NCI-H2196 treated with DMSO at 0.1 percent for 48 hours (cell line): Measurements from ENCODE around the gene ZFYVE1.
"Not testable (repeated sequence)": the region's sequence is repeated elsewhere in the genome, so short reads cannot be mapped to it uniquely, and the experiment has no call there.

Experiments
- DNase-seq: peaks from one replicate; lab custom pipeline; 2025; ENCODE audit not compliant: unreplicated experiment; lab: John Stamatoyannopoulos, UW

ZFYVE1 gene

DNA sequence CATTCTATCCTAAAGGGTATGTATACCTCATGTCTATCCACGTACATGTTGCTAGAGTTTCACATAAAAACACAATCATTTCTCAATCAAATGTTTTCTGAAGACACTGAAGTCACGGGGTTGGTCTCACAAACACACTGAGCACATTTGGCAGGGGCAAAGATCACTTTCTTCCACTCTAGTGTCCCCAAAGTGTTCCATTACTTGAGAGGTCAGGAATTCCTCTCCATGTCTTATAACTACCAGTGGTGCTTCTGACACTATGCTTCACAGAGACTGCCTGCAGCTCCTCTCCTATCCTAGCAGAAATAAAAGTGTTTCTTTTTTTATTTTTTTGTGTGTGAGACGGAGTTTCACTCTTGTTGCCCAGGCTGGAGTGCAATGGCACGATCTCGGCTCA is 19.1 kb downstream of the ZFYVE1 start:
- DNase-seq, result no peak

DNA sequence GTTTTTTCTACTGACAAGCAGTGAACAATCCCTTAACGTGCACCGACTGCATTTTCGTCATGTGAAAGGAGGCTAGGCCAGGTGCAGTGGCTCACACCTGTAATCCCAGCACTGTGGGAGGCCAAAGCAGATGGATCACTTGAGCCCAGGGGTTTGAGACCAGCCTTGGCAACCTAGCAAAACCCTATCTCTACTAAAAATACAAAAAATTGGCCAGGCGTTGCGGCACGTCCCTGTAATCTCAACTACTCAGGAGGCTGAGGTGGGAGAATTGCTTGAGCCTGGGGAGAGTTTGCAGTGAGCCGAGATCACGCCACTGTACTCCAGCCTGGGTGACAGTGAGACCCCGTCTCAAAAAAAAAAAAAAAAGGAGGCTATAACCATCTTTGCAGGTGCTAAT is 22.3 kb downstream of the ZFYVE1 start:
- DNase-seq, result not testable (repeated sequence)

- DNase-seq, result no peak
Observed at GRCh38 chr14:73003681-73004080, 23.2 kb downstream of the ZFYVE1 start.

- no peak for DNase-seq
Observed at GRCh38 chr14:73000073-73000472, 26.8 kb downstream of the ZFYVE1 start.

DNA sequence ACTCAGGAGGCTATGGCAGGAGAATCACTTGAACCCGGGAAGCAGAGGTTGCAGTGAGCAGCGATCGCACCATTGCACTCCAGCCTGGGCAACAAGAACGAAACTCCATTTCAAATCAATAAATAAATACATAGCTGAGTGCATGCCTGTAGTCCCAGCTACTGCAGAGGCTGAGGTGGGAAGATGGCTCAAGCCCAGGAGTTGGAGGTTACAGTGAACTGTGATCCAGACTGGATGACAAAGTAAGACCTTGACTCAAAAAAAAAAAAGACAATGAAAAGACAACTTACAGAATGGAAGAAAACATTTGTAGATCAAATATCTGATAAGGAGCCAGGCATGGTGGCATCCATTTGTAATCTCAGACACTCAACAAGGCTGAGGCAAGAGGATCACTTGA is 27.6 kb downstream of the ZFYVE1 start:
- DNase-seq, result no peak

GRCh38 chr14:72998252-72998903 is 28.5 kb downstream of the ZFYVE1 start:
- no peak for DNase-seq

GRCh38 chr14:72996916-72997315 is 30.0 kb downstream of the ZFYVE1 start:
- no peak for DNase-seq

DNA sequence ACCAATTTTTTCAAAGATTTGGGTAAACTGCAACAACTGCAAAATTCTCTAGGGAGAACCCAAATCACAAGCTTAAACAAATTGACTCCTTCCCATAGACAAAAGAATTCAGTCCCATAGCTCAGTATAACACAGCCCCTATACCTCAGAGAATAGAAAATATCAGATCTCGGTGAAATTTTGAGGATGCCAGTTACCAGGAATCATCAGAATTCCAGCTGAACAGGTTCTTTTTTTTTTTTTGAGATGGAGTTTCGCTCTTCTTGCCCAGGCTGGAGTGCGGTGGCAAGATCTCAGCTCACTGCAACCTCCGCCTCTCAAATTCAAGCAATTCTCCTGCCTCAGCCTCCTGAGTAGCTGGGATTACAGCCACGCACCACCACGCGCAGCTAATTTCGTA is 36.7 kb downstream of the ZFYVE1 start:
- no peak for DNase-seq

DNA sequence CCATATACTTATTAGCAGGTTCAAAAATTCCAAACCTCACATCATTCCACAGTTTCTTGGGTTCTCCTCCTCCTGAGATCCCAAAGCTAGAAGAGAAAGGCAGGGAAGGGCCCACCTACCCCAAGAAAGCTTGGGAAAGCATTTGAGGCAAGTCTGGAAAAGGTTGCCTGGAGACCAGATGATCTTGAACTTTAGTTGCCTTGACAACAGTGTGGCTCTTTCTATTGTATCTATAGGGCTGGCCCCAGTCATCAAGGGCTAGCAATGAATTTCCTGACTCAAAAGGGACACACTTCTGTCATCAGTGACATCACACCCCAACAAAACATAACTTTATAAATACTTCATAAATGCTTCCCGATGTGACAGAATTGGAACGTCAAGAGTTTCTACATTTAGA is 40.0 kb downstream of the ZFYVE1 start:
- no peak for DNase-seq

GRCh38 chr14:72986214-72986613 is 40.7 kb downstream of the ZFYVE1 start:
- no peak for DNase-seq

DNA sequence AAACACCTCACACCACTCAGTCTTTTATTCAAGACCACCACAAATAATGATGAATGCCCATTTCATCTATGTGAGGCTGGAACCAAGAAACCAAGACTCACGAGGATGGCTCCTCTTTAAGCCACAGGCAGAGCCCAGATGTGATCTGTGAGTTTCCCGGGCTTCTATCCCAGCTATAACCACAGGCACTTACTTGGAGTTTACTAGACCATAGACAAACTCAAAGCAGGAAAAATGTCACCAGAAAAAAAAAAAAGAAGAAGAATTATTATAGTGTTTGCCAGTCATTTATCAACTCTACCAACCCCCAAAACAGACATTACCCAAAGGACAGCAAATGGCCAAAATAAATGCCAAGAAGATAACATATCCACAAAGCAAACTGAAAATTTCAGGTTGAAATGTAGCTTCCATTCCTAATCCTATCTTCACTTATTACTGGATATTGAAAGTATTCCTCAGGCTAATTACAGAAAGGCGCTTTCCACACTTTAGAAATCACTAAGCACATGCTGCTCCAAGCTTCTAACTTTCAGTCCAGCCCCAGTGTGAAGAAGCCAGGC is 44.7 kb downstream of the ZFYVE1 start:
- DNase-seq, result no peak

DNA sequence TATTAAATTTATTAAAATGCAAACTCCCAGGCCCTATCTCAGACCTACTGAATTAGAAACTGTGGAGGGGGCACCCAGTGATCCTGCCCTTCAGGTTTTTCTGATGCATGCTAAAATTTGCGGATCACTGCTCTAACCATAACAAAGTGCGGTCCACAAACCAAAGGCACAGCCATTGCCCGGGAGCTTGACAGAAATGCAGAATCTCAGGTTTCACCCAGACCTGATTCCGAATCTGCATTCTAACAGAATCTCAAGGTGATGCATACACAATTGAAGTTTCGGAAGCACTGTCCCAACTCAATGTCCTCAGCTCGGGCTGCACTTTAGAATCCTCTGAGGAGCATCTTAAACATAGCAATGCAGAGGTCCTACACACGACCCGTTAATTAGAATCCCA is 46.0 kb downstream of the ZFYVE1 start:
- DNase-seq, result no peak

GRCh38 chr14:72978856-72979255 is 48.0 kb downstream of the ZFYVE1 start:
- DNase-seq, result no peak

- no peak for DNase-seq
Observed at GRCh38 chr14:72975770-72976169, 51.1 kb downstream of the ZFYVE1 start.

- no peak for DNase-seq
Observed at GRCh38 chr14:72974661-72975060, 52.2 kb downstream of the ZFYVE1 start.

- no peak for DNase-seq
Observed at GRCh38 chr14:72970824-72971434, 56.0 kb downstream of the ZFYVE1 start.

DNA sequence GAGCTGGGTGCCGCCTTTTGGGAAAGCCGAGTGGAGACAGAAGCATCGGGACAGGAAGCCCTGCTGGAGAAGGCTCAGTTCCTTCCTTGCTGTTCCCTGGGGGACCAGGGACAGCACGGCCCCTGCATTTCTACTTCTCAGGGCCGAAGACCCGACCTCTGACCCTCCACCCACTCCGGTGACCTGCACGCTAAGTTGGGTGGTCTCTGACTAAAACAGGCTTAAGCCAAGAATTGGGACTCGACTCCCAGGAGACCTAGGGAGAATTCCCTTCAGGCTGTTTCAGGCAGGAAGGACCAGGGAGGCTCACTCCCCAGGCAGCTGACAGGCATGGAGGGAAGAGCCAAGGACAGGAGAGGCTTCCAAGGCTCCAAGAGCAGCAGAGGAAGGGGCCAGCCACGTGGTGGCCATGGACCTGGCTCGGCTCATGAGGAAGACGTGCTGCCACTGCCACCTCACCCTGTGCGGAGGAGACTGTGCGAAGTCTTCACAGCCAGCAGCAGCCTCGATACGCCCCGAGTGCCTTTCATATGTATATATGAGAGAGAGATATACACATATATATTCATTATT is 56.8 kb downstream of the ZFYVE1 start:
- no peak for DNase-seq

DNA sequence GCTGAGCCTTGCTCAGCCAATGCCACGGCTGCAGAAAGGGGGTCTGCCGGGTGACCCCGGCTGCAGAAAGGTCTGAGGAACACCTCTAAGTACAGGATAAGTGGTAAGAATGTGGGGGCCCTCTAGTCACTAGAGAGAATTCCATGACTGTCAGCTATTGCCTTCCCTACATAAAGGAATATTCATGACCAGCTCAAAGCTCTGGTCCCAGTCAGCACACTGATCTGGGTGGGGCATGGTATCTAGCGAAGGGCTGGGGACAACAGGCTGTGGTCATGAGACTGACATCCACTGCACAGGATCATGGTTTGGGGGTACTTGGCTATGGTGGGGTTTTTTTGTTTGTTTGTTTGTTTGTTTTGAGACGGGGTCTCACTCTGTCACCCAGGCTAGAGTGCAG is 58.6 kb downstream of the ZFYVE1 start:
- DNase-seq, result no peak

DNA sequence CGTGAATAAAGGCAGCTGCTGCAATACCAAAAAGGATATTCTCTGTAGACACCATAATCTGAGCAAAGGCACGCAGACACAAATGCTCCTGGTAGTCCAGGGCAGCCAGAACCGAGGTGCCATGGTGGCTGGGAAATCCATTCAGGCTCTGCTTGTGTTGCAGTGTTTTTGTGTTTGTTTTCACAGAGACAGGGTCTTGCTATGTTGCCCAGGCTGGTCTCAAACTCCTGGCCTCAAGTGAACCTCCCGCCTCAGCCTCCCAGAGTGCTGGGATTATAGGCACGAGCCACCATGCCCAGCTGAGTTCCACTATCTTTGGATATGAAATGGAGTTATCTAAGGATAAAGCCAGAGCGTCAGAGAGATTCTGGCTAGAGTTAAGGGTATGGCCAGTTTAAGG is 60.9 kb downstream of the ZFYVE1 start:
- no peak for DNase-seq

- no peak for DNase-seq
Observed at GRCh38 chr14:72965249-72965648, 61.7 kb downstream of the ZFYVE1 start.

DNA sequence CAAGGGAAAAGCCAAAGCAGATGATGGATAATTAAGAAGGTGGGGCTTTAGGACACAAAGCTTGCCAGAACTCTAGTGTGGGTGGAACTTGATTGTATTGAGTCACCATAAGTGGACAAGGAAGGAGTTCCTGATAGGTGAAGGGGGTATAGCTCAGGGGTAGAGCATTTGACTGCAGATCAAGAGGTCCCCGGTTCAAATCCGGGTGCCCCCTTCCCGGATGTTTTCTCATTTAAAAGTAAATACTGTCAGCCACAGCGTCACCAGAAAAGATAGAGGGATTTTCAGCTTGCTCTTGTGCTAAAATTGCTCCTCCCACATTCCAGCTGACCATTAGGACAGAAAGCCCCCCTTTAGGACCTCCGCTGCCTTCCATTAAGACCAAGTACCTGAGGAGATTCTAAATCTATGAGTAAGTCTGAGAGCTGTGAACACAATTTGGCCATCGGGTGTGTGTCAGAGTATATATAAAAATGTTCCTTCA is 64.0 kb downstream of the ZFYVE1 start:
- peak; percentile 40 for DNase-seq

DNA sequence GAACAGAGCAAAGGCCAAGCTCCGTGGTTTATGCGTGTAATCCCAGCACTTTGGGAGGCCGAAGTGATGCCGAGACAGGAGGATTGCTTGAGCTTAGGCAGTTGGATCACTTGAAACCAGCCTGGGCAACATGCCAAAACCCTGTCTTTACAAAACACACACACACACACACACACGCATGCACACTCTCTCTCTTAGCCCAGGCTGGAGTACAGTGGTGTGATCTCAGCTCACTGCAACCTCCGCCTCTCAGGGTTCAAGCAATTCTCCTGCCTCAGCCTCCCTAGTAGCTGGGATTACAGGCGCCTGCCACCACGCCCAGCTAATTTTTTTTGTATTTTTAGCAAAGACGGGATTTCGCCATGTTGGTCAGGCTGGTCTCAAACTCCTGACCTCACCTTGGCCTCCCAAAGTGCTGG is 64.6 kb downstream of the ZFYVE1 start:
- DNase-seq, result not testable (repeated sequence)
